ENCODE data around the gene ARL1.
"Not testable (repeated sequence)": the region's sequence is repeated elsewhere in the genome, so short reads cannot be mapped to it uniquely, and the experiment has no call there.

The ARL1 gene

DNA sequence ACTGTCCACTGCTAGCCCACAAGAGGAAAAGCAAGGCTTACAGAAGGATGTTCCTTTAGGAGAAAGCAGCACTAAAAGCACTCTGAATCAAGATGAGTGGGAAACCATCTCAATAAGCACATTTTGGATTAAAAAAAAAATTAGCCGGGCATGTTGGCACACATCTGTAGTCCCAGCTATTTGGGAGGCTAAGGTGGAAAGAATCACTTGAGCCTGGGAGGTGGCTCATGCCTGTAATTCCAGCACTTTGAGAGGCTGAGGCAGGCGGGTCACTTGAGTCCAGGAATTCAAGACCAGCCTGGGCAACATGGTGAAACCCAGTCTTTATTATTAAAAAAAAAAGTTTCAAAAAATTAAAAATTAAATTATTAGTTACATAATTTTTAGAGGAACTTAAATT, 17.0 kb upstream of the ARL1 start:
- no peak for TF ChIP-seq CTCF (IDR thresholded peaks at IDR 0.05; ENCODE audit: borderline replicate concordance, insufficient read depth, low read depth, low read length)
- H3K4me3 ChIP-seq (ENCODE audit: low read depth, low read length): no peak overlapping the region

GRCh38 chr12:101422066-101422465, 14.5 kb upstream of the ARL1 start:
- not testable (repeated sequence) for H3K4me3 ChIP-seq (ENCODE audit: low read depth, low read length)

DNA sequence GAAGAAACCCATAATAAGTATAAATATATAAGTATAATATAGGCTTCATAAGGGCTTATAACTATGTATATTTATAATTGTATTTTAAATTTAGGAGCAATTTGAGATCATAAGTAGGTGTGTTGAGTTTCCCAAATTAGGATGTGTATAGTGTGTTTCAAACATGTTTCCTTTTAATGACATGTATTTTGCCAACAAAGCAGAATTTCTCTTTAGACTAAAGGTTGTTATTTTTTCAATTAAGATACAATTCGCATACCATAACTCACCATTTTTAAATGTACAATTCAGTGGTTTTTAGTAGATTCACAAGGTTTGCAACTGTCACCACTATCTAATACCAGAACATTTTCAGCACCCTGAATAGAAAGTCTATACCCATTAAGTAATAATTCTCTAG, 7.7 kb upstream of the ARL1 start:
- H3K4me3 ChIP-seq (ENCODE audit: low read depth, low read length): no peak overlapping the region
- TF ChIP-seq CTCF (IDR thresholded peaks at IDR 0.05; ENCODE audit: borderline replicate concordance, insufficient read depth, low read depth, low read length): no peak

DNA sequence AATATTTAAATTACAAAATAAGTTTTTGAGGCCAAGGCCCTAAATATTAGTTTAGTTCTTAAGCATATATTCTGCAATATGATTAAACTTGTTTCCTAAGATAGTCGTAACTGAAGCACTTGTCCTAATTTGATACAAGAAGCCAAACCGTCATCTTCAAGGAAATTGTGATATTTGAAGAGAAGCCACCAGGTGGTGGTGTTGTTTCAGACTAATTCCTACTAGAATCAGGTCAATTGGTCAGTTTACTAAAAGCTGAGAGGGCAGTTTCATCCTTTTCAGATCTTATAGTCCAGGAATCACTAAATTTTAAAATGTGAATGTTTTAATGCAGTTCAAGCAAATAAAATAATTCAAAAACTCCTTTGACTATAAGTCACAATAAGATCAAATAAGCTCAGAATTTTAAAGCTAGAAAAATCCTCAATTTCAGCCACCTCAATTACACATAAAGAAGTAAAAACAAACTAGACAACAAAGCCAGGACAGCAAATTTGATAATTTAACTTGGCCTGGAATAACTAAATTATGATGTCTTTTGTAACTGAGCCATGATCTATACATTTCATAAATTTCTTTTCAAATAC, 7.1 kb upstream of the ARL1 start:
- H3K4me3 ChIP-seq (ENCODE audit: low read depth, low read length): no peak overlapping the region
- peak; percentile 37; the same call in 1 of the 2 replicates for TF ChIP-seq CTCF (IDR thresholded peaks at IDR 0.05; ENCODE audit: borderline replicate concordance, insufficient read depth, low read depth, low read length)

- not testable (repeated sequence) for H3K4me3 ChIP-seq (ENCODE audit: low read depth, low read length)
Measured at GRCh38 chr12:101410169-101410568, 2.6 kb upstream of the ARL1 start.

DNA sequence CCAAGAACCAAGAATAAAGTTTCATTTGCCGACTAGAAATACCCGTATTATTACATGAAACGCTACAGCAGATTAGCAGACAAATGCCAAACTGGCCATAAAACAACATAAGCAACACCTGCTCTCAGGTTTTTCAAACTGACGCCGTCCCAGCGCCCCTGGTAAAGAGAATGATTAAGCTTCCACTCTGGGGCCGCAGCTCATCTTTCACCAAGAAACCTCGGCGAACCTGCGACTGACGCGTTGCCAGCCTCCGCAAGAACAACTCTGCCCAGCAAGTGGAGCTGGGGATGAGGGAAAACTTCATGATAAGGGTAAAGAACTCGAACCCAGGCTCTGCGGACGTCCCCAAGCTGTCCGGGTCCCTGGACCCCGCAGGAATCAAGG, 530 bp downstream of the ARL1 start:
- H3K4me3 ChIP-seq (ENCODE audit: low read depth, low read length): peak overlapping the region; percentile 96
- no peak for TF ChIP-seq CTCF (IDR thresholded peaks at IDR 0.05; ENCODE audit: borderline replicate concordance, insufficient read depth, low read depth, low read length)

DNA sequence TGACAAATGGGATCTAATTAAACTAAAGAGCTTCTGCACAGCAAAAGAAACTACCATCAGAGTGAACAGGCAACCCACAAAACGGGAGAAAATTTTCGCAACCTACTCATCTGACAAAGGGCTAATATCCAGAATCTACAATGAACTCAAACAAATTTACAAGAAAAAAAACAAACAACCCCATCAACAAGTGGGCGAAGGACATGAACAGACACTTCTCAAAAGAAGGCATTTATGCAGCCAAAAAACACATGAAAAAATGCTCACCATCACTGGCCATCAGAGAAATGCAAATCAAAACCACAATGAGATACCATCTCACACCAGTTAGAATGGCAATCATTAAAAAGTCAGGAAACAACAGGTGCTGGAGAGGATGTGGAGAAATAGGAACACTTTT, 16.4 kb downstream of the ARL1 start:
- not testable (repeated sequence) for H3K4me3 ChIP-seq (ENCODE audit: low read depth, low read length)

DNA sequence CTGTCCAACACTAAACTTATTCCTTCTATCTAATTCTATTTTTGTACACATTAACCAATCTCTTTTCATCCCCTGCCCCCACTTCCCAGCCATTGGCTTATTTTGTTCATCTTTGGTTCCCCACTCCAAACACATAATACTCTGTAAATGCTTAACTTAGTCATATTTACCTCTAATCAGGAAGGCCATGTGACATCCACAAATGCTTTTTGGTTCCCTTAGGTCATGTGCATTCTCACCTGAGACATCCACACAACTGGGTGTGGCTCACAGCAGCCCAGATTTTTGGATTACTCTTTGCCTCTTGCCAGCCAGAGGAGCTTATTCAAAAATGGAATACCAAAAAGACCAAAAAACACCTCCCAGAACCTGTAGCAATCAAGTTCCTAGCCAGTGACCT, 28.4 kb downstream of the ARL1 start:
- no peak overlapping the region for H3K4me3 ChIP-seq (ENCODE audit: low read depth, low read length)
- no peak for TF ChIP-seq CTCF (IDR thresholded peaks at IDR 0.05; ENCODE audit: borderline replicate concordance, insufficient read depth, low read depth, low read length)

DNA sequence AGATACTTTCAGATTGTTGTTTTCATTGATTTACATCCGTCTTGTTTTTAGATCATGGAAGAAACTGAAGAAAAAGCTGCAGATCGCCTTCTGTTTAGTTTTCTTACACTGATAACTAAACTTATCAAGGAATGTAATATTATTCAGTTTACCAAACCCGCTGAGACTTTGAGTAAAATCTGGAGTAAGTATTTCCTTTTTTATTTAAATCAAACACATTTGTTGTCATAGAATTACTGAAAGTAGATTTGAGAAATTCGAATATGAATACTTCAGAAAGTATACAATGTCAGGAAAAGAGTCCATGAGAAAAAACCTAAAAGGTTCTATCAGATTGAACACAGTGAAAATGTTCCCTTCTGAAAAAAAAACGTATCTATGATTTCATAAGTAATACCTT, 32.0 kb downstream of the ARL1 start:
- no peak for TF ChIP-seq CTCF (IDR thresholded peaks at IDR 0.05; ENCODE audit: borderline replicate concordance, insufficient read depth, low read depth, low read length)
- no peak overlapping the region for H3K4me3 ChIP-seq (ENCODE audit: low read depth, low read length)

Data from GM12875 (cell line).